ENCODE results near the gene RNASE11. TPM values are rescaled to one million over a fixed set of nuclear protein-coding genes. Genes with fewer than 3 reads are reported as not detected.

RNASE11 gene
- polyA plus RNA-seq, 1 of the 3 experiments (the other 2 are of a cell fraction) = not detected

DNA sequence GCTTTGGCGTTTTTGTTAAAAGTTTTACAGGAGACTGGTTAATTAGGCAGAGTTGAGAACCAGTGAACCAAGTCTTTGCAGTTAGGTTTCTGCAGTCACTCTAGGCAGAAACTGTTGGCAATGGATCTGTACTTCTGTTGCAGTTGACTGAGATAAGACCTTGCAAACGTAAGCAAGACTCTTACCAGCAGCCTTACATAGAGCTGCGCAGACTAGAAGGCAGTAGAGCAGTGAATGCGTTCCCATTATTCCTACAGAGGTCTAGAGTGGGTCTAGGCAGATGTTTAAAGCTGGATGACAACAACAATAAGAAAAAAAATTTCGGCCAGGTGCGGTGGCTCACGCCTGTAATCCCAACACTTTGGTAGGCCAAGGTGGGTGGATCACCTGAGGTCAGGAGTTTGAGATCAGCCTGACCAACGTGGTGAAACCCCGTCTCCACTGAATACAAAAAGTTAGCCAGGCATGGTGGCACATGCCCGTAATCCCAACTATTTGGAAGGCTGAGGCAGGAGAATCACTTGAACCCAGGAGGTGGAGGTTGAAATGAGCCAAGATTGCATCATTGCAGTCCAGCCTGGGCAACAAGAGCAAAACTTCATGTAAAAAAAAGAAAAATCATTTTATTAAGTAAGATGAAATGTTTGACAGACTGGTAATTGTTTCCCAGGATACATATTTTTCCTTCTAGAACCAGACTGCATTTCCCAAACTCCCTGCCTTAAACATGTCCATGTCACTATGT is 39.2 kb downstream of the RNASE11 start:
- peaks cover 33% of the 10 kb centered on the region; the same call in 1 of the 2 replicates for H3K27me3 ChIP-seq (ENCODE audit: insufficient read depth)
- H2AFZ ChIP-seq (ENCODE audit: low read depth) = no peak overlapping the region
- 14% methylated on average over 10 of the region's 10 CpGs for WGBS (ENCODE audit: low lambda C conversion rate)
- no peaks in the 10 kb centered on the region for H3K36me3 ChIP-seq (replicated peaks in 1 of 2; ENCODE audit: control insufficient read depth in 1 of 2, insufficient read depth in 2 of 2, low read length in 1 of 2)
- H3K9me2 ChIP-seq = no peaks in the 10 kb centered on the region; the same call in 1 of the 2 replicates
- no peak for DNase-seq
- no peak overlapping the region for H3K27ac ChIP-seq (ENCODE audit: low read depth in 2 of 2, low read length in 1 of 2)
- H3K9me3 ChIP-seq = no peaks in the 10 kb centered on the region
- POLR2A ChIA-PET = no interaction called here
- CTCF ChIA-PET = interaction anchor here (1.6 kb wide), 1 partner anchor 18 kb away, joined by 8 read pairs; no protein-coding TSS in a partner anchor
- H3K4me2 ChIP-seq = no peak overlapping the region
- H3K79me2 ChIP-seq (ENCODE audit: insufficient read depth) = no peaks in the 10 kb centered on the region
- no peaks in the 10 kb centered on the region for H3F3A ChIP-seq (replicated peaks; ENCODE audit: insufficient read depth)
- H4K20me1 ChIP-seq (ENCODE audit: insufficient read depth) = no peaks in the 10 kb centered on the region
- no peak overlapping the region for H3K9ac ChIP-seq
- TF ChIP-seq, protein P1, sequence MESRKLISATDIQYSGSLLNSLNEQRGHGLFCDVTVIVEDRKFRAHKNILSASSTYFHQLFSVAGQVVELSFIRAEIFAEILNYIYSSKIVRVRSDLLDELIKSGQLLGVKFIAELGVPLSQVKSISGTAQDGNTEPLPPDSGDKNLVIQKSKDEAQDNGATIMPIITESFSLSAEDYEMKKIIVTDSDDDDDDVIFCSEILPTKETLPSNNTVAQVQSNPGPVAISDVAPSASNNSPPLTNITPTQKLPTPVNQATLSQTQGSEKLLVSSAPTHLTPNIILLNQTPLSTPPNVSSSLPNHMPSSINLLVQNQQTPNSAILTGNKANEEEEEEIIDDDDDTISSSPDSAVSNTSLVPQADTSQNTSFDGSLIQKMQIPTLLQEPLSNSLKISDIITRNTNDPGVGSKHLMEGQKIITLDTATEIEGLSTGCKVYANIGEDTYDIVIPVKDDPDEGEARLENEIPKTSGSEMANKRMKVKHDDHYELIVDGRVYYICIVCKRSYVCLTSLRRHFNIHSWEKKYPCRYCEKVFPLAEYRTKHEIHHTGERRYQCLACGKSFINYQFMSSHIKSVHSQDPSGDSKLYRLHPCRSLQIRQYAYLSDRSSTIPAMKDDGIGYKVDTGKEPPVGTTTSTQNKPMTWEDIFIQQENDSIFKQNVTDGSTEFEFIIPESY (IDR thresholded peaks at IDR 0.05; ENCODE audit: borderline replicate concordance, low read depth) = no peak
- no peak for TF ChIP-seq GABPA (IDR thresholded peaks at IDR 0.05; ENCODE audit: low read depth)
- TF ChIP-seq RAD21 (IDR thresholded peaks at IDR 0.05; ENCODE audit: low read length) = no peak
- no peak for TF ChIP-seq FOSL2 (IDR thresholded peaks at IDR 0.05; ENCODE audit: borderline replicate concordance, low read depth)
- no peak for TF ChIP-seq TCF12 (IDR thresholded peaks at IDR 0.05)
- no peak for TF ChIP-seq MEF2A (IDR thresholded peaks at IDR 0.05; ENCODE audit: borderline replicate concordance, low read depth)
- TF ChIP-seq TEAD4 (IDR thresholded peaks at IDR 0.05; ENCODE audit: borderline replicate concordance, insufficient read depth) = no peak
- no peak for TF ChIP-seq USF1 (IDR thresholded peaks at IDR 0.05; ENCODE audit: borderline replicate concordance, low read depth)
- TF ChIP-seq FOXJ3 (CRISPR knock-in tag; IDR thresholded peaks at IDR 0.05) = no peak
- TF ChIP-seq NRF1 (IDR thresholded peaks at IDR 0.05; ENCODE audit: low read depth, low read length) = no peak
- TF ChIP-seq, protein P2, sequence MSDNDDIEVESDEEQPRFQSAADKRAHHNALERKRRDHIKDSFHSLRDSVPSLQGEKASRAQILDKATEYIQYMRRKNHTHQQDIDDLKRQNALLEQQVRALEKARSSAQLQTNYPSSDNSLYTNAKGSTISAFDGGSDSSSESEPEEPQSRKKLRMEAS (IDR thresholded peaks at IDR 0.05; ENCODE audit: low read depth) = no peak
- TF ChIP-seq FOXM1 (IDR thresholded peaks at IDR 0.05; ENCODE audit: low read depth) = no peak
- no peak for TF ChIP-seq SMC3 (IDR thresholded peaks at IDR 0.05; ENCODE audit: low read depth, low read length)
- no peak for TF ChIP-seq CTCF (IDR thresholded peaks at IDR 0.05)
- TF ChIP-seq JUND (IDR thresholded peaks at IDR 0.05) = no peak
- no peak for TF ChIP-seq NFIC (IDR thresholded peaks at IDR 0.05; ENCODE audit: borderline replicate concordance)
- no peaks in the 10 kb centered on the region for H3K4me1 ChIP-seq (ENCODE audit: control insufficient read depth in 1 of 2, insufficient read depth in 2 of 2, low read depth in 1 of 2, low read length in 1 of 2)
- no peak overlapping the region for H3K4me3 ChIP-seq (ENCODE audit: low read depth in 2 of 2, low read length in 1 of 2)

Measured in SK-N-SH (cell line).